AG09309 (cell line): ENCODE measurements around the gene SPATC1L.

Experiments
- DNase-seq: peaks from one replicate; pipeline ENCODE4 v3.0.0-alpha.2; 2010; ENCODE audit warnings: low read depth
- H3K4me3 ChIP-seq: 2 replicates; pipeline ENCODE4 v1.5.1; 2011; ENCODE audit warnings: mild to moderate bottlenecking, low read depth, low read length, moderate library complexity; ENCODE audit not compliant: control insufficient read depth
- CTCF ChIP-seq: IDR thresholded peaks from 2 replicates; pipeline ENCODE4 v1.5.1; 2011; ENCODE audit warnings: mild to moderate bottlenecking, low read depth, low read length, inconsistent platforms; ENCODE audit not compliant: insufficient read depth, control insufficient read depth; ENCODE audit errors: missing control alignments

SPATC1L gene

DNA sequence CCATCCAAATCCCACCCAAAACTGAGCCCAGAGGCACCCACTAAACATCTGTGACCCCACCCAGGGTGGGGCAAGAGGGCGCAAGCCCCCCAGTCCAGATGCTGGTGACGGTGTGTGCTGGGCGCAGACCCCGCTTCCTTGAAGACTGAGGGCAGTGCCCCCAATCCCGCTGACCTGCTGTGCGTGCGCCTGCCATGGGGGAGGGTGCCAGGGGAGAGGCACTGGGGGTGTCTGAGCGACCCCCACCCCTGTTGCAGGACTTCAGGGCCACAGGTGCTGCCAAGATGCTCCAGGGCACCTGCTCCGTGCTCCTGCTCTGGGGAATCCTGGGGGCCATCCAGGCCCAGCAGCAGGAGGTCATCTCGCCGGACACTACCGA is 73.1 kb downstream of the SPATC1L start:
- TF ChIP-seq CTCF, result no peak
- no peak for DNase-seq
- no peak overlapping the region for H3K4me3 ChIP-seq
